Measurements from ENCODE around the gene CDC37L1. TPM values are rescaled to one million over a fixed set of nuclear protein-coding genes. Genes with fewer than 3 reads are reported as not detected.

The CDC37L1 gene
- total RNA-seq, 2 donors from 2014 or later, result 7.9 to 9.9 TPM

GRCh38 chr9:4755026-4755609 is 75.7 kb downstream of the CDC37L1 start:
- Histone ChIP-seq H3K4me3 (no peak overlapping the region), H3K36me3 (replicated peaks in 1 of 2; ENCODE audit: insufficient read depth in 1 of 2, low read depth in 2 of 2) (no peaks in the 10 kb centered on the region), H3K4me1 (no peaks in the 10 kb centered on the region), H3K27ac (no peak overlapping the region), H3K27me3 (no peaks in the 10 kb centered on the region), H3K9me3 (no peaks in the 10 kb centered on the region)
- TF ChIP-seq CTCF (IDR thresholded peaks at IDR 0.05) (no peak), POLR2A (IDR thresholded peaks at IDR 0.05) (no peak)
- intact Hi-C loops (cut with DNase I), result loop anchor here (10.0 kb wide), 1 partner anchor 840 kb away; no protein-coding TSS in a partner anchor
- no peak for ATAC-seq
- WGBS, 2 donors, result 66 to 71% methylated on average over 5 of the region's 5 CpGs
- DNase-seq, result no peak

GRCh38 chr9:4756420-4756819 is 77.1 kb downstream of the CDC37L1 start:
- H3K4me3 ChIP-seq, result no peak overlapping the region
- H3K4me1 ChIP-seq, result no peaks in the 10 kb centered on the region
- 49 to 55% methylated on average over 4 of the region's 4 CpGs for WGBS, 2 donors
- H3K9me3 ChIP-seq, result no peaks in the 10 kb centered on the region
- H3K36me3 ChIP-seq (replicated peaks in 1 of 2; ENCODE audit: insufficient read depth in 1 of 2, low read depth in 2 of 2), result no peaks in the 10 kb centered on the region
- TF ChIP-seq CTCF (IDR thresholded peaks at IDR 0.05) (no peak), POLR2A (IDR thresholded peaks at IDR 0.05) (no peak)
- intact Hi-C loops (cut with DNase I), result loop anchor here (10.0 kb wide), 1 partner anchor 838 kb away; no protein-coding TSS in a partner anchor
- no peaks in the 10 kb centered on the region for H3K27me3 ChIP-seq
- DNase-seq, result no peak
- no peak overlapping the region for H3K27ac ChIP-seq
- ATAC-seq, result no peak

Other genes with a start within 250 kb of the CDC37L1 start
- gene SLC1A1, start 189.1 kb upstream of the CDC37L1 start, total RNA-seq, result 1 to 10 TPM; 2.6 to 5.2 TPM
- gene PLPP6, start 17.3 kb upstream of the CDC37L1 start, total RNA-seq, result 10 to 100 TPM; 16.2 to 17.1 TPM
- 10 to 100 TPM in 1 of 2 donors, 1 to 10 TPM in 1; 3.6 to 10.9 TPM for gene SPATA6L, start 13.1 kb upstream of the CDC37L1 start, total RNA-seq
- 10 to 100 TPM; 46.4 to 47.5 TPM for gene AK3, start 61.6 kb downstream of the CDC37L1 start, total RNA-seq
- gene RCL1, start 113.4 kb downstream of the CDC37L1 start, total RNA-seq, result 10 to 100 TPM; 27.0 to 49.4 TPM